ENCODE measurements around the gene DAND5. TPM values are rescaled to one million over a fixed set of nuclear protein-coding genes. Genes with fewer than 3 reads are reported as not detected.

Gene DAND5
- total and polyA plus RNA-seq, 9 of the 15 experiments (the other 6 are each of a cell fraction or from before 2014, with no cell fraction given) = 0.22 to 0.83 (median 0.60) TPM

DNA sequence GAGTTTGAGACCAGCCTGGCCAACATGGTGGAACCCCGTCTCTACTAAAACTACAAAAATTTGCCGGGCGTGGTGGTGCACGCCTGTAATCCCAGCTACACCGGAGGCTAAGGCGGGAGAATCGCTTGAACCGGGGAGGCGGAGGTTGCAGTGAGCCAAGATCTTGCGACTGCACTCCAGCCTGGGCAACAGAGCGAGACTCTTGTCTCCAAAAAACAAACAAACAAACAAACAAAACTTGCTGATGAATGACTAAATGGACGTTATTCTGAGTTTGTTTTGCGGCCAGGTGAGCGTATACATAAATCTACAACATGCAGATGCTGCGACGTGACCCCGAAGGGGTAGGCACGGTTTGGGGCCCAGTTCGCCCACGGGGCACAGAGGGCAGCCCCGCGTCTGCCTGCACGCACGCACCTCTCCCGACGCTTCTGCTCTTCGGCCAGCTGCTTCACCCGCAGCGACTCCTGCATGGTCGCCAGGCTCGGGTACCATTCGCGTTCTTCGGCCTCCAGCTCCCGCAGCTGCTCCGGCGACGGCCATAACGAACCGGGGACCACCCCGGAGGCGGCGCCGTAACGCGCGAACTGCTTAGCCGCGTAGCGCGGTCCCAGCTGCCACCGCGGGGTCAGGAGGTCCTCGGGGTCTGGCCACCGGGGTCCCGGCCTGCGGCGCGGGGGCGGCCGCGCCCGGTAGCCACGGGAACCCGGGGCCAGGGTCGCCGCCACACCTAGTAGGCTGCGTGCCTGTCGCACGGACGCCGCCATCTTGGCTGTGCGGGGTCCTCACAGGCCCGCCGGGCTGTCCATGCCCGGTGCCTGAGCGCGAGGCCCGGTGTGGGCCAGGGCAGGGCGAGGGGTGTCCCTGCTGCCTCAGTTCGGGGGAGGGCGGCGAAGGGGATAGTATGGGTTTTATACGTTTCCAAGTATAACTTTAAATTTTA, 12.7 kb upstream of the DAND5 start, which contains the start of gene GADD45GIP1 (continued):
- TF ChIP-seq FOXO4 (CRISPR knock-in tag; IDR thresholded peaks at IDR 0.05) (no peak), PHF21A (IDR thresholded peaks at IDR 0.05; ENCODE audit: borderline replicate concordance, low read depth) (no peak), U2AF2 (optimal IDR thresholded peaks at IDR 0.05; ENCODE audit: low read depth, low read length) (no peak), EWSR1 (IDR thresholded peaks at IDR 0.05; ENCODE audit: borderline replicate concordance, low read depth, partially characterized antibody) (no peak), ZNF780A (CRISPR knock-in tag; IDR thresholded peaks at IDR 0.05) (no peak), MAZ (CRISPR knock-in tag; conservative IDR thresholded peaks at IDR 0.05 in 1 of 2, IDR thresholded peaks at IDR 0.05 in 1 of 2) (peak; percentile 35 to 53; a peak in 2 of 4 replicates), RB1 (IDR thresholded peaks at IDR 0.05; ENCODE audit: low read depth) (peak; percentile 85), RCOR1 (IDR thresholded peaks at IDR 0.05; ENCODE audit: borderline replicate concordance in 1 of 2, low read depth in 2 of 2, low read length in 2 of 2) (no peak; a peak in 1 of 4 replicates), NEUROD1 (IDR thresholded peaks at IDR 0.05; ENCODE audit: borderline replicate concordance, low read depth, low read length, partially characterized antibody) (peak; percentile 35), ZNF224 (CRISPR knock-in tag; IDR thresholded peaks at IDR 0.05) (no peak), CBX3 (IDR thresholded peaks at IDR 0.05; ENCODE audit: borderline replicate concordance in 1 of 2, low read length in 2 of 2) (no peak), PRMT5 (CRISPR knock-in tag; IDR thresholded peaks at IDR 0.05) (no peak), SREBF2 (CRISPR knock-in tag; IDR thresholded peaks at IDR 0.05) (no peak), ILK (tag; IDR thresholded peaks at IDR 0.05; ENCODE audit: borderline replicate concordance, low read depth) (no peak), PHF20 (IDR thresholded peaks at IDR 0.05; ENCODE audit: partially characterized antibody) (peak; percentile 68), BRCA1 (IDR thresholded peaks at IDR 0.05) (no peak), BRCA1 (CRISPR knock-in tag; IDR thresholded peaks at IDR 0.05) (no peak), HNRNPL (IDR thresholded peaks at IDR 0.05; ENCODE audit: low read depth, low read length) (peak; percentile 75; the same call in 1 of the 2 replicates), HNRNPLL (IDR thresholded peaks at IDR 0.05; ENCODE audit: low read depth, low read length, poor library complexity, severe bottlenecking) (peak; percentile 15), BACH1 (tag; IDR thresholded peaks at IDR 0.05) (no peak), CTBP1 (IDR thresholded peaks at IDR 0.05; ENCODE audit: borderline replicate concordance) (peak; percentile 73; the same call in 1 of the 2 replicates), NCOR1 (IDR thresholded peaks at IDR 0.05) (no peak), ARNT (IDR thresholded peaks at IDR 0.05) (no peak), STAG1 (CRISPR knock-in tag; IDR thresholded peaks at IDR 0.05; ENCODE audit: borderline replicate concordance) (0 out of 2 replicates have a peak, but pooled peaks have one; percentile 11)
- TF ChIP-seq, protein P1, sequence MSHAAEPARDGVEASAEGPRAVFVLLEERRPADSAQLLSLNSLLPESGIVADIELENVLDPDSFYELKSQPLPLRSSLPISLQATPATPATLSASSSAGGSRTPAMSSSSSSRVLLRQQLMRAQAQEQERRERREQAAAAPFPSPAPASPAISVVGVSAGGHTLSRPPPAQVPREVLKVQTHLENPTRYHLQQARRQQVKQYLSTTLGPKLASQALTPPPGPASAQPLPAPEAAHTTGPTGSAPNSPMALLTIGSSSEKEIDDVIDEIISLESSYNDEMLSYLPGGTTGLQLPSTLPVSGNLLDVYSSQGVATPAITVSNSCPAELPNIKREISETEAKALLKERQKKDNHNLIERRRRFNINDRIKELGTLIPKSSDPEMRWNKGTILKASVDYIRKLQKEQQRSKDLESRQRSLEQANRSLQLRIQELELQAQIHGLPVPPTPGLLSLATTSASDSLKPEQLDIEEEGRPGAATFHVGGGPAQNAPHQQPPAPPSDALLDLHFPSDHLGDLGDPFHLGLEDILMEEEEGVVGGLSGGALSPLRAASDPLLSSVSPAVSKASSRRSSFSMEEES (CRISPR knock-in tag; IDR thresholded peaks at IDR 0.05) = no peak

Measured in K562 (cell line).